T-helper 17 cell (primary cell): Measurements from ENCODE around the gene OXSR1. TPM values are rescaled to one million over a fixed set of nuclear protein-coding genes. Genes with fewer than 3 reads are reported as not detected.

Experiments
- ATAC-seq: fragments of 150-1000 bp; cut with Tn5 transposase; 2 replicates; pipeline ENCODE4 v1.10.0; 2021; ENCODE audit warnings: mild to moderate bottlenecking, moderate library complexity
- DNase-seq, 3 donors: peaks; one replicate each; pipeline versions ENCODE4 v3.0.0 to v3.0.0-alpha.2; 2020 to 2021
- H3K9me3 ChIP-seq: one replicate; pipeline ENCODE4 v1.7.0; 2013; ENCODE audit warnings: low read length, mild to moderate bottlenecking; ENCODE audit not compliant: control insufficient read depth, poor library complexity, severe bottlenecking
- H3K27ac Mint-ChIP-seq: one replicate; pipeline ENCODE4 v1.8.0; 2022; ENCODE audit warnings: mild to moderate bottlenecking, moderate library complexity, mixed read lengths
- H3K27me3 Mint-ChIP-seq: one replicate; pipeline ENCODE4 v1.8.0; 2022; ENCODE audit warnings: mixed read lengths
- H3K36me3 Mint-ChIP-seq: one replicate; pipeline ENCODE4 v1.8.0; 2022; ENCODE audit warnings: low read depth, mixed read lengths
- H3K4me1 Mint-ChIP-seq: one replicate; pipeline ENCODE4 v1.8.0; 2022; ENCODE audit warnings: mild to moderate bottlenecking, mixed read lengths
- H3K4me3 Mint-ChIP-seq: one replicate; pipeline ENCODE4 v1.8.0; 2022; ENCODE audit warnings: mild to moderate bottlenecking, moderate library complexity, mixed read lengths
- total RNA-seq, 4 donors: library from RNA in 2 of 4; stranded (reverse) in 2 of 4; gene quantifications; one replicate each; pipeline ENCODE4 v1.2.3 and lab custom pipeline; 2022 to 2026

OXSR1 gene
- 10 to 100 TPM; 39.8 to 51.9 TPM for total RNA-seq
- total RNA-seq (lab: John Stamatoyannopoulos, UW) = 106 to 115 reads per million in 2 donors

DNA sequence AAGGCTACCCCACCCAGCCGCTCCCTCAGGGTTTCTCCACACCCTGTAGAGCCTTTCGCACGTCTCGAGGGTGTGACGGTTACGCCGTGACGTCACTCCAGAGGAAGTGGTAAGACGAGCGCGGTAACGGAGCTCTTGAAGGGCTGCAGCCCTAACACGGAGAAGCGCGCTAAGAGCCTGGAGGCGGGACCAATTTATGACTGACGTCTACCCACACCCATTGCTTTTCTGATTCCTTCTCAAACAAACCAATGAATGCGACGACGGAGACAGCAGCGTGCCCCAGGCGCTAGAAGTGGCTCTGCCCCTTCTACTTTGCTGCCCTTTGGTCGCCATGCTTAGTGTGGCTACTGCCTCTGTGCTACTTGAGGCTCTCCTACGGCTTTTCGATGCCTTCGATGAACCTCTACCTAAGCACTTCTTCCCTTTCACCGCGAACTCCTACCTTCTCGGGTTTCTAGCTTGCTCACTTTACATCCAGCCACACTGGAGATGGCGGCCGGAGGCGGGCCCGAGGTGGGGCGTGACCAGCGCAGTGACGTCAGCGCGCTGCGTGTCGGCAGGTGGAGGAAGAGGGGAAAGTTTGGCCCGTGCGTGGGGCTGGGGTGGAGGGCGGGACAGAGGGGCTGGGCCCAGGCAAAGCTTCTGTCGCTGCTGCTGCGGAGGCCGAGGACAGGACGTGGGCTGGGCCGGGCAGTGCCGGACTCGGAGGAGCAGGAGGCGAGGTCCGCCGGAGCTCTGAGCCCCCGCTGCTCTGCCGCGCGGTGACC lies at the start of gene OXSR1:
OXSR1 (plus strand) TSS at position 586 of the 770 bp plus-strand sequence. CDS start 340 bp downstream, outside the sequence.
- peak within 1 kb of the TSS; percentile 95 for H3K4me3 Mint-ChIP-seq
- peak within 1 kb of the TSS; percentile 99 for H3K27ac Mint-ChIP-seq
- H3K9me3 ChIP-seq = no peaks in the 10 kb centered on the region
- H3K27me3 Mint-ChIP-seq = no peaks in the 10 kb centered on the region
- peak; percentile 91 to 92 (median 91) for DNase-seq
- no peaks in the 10 kb centered on the region for H3K36me3 Mint-ChIP-seq
- peaks cover 36% of the 10 kb centered on the region for H3K4me1 Mint-ChIP-seq
- ATAC-seq = peak; percentile 92

DNA sequence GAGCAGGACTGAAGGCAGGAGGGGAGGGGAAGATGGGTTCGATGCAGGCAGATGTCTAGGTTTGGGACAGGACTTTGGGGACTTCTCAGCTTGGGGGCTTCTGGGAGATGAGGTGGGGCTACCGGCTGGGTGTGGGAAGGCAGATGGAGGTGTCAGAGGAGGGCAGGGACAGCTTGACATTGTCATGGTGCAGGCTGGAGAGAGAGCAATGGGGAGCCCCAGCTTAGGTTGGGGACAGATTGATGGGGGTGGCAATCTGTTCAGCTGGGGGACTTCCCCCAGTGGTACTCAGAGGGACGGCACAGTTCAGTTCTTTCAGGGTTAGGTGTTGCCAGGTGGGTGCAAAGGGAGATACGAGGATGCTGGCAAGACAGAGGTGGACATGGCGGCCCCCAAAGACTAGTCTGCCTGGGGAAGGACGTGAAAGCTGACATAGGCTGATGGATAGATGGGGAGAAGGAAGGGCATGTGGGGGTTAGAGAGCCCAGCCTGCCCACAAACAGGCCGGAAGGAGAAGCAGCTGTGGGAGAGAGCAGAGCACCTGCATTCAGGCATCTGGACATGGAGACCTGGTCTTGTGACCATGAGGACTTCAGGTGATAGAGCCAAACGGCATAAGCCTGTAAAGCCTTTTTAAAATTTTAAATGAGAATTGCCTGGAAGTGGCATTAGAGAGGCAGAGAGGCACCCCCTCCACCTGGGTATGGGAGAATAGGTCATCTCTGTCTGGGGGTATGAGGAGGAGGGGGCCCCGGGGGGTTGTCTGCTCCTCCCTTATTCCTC lies 49.5 kb upstream of the OXSR1 start:
- H3K9me3 ChIP-seq = no peaks in the 10 kb centered on the region
- ATAC-seq (no peak), DNase-seq (peak in 1 of 3 donors; percentile 3)
- H3K4me1 Mint-ChIP-seq = peaks cover 11% of the 10 kb centered on the region
- H3K4me3 Mint-ChIP-seq = peak overlapping the region; percentile 31
- H3K27ac Mint-ChIP-seq = peak overlapping the region; percentile 84
- no peaks in the 10 kb centered on the region for H3K27me3 Mint-ChIP-seq
- H3K36me3 Mint-ChIP-seq = peaks cover 3% of the 10 kb centered on the region

DNA sequence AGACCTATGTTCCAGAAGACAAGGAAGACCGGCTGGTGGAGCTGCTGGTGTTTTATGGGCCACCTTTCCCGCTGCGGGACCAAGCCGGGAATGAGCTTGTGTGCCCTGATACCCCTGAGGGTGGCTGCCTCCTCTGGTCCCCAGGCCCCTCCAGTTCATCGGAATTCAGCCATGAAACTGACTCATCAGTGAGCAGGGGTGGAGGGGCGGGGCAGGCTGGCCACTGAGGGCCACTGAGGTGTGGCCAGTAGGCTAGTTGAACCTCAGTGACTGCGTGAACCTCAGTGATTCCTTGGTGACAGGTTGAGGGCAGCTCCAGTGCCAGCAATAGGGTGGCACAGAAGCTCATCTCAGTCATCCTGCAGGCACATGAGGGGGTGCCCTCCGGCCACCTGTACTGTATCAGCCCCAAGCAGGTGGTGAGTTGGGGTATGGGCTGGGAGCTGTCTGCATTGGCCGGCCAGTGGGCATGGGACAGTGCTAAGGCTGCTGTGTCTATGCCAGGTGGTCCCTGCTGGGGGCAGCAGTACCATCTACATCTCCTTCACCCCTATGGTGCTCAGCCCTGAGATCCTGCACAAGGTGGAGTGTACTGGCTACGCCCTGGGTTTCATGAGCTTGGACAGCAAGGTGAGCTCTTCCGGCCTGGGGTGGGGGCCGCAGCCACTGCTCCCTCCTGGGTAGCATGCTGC lies 48.7 kb upstream of the OXSR1 start:
- no peaks in the 10 kb centered on the region for H3K9me3 ChIP-seq
- peak in 1 of 3 donors; percentile 6 for DNase-seq
- H3K27me3 Mint-ChIP-seq = no peaks in the 10 kb centered on the region
- H3K4me3 Mint-ChIP-seq = no peak overlapping the region
- H3K36me3 Mint-ChIP-seq = peaks cover 3% of the 10 kb centered on the region
- ATAC-seq = no peak
- peaks cover 11% of the 10 kb centered on the region for H3K4me1 Mint-ChIP-seq
- H3K27ac Mint-ChIP-seq = no peak overlapping the region

DNA sequence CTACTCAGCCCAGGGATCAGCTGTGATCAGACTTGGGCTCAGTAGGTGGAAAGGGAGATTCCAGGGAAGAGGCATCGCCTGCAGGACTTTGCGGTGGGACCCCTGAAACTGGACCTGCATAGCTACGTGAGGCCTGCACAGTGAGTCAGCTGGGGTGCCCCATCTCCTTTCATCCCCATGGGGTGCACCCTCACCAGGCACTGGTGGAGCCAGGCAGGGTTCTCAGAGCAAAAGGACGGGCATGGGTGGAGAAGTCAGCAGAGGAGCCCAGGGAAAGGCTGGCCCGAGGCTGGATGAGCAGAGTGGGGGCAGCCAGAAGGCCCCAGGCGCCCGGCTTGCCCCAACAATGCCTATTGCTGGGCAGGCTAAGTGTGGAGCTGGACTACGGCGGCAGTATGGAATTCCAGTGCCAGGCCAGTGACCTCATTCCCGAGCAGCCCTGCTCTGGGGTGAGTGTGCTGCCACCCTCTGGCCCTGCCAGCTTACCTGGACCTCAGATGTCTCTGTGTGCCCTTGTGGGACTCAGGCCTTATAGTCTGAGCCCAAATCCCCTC lies 48.1 kb upstream of the OXSR1 start:
- no peaks in the 10 kb centered on the region for H3K9me3 ChIP-seq
- Mint-ChIP-seq H3K4me1 (peaks cover 11% of the 10 kb centered on the region), H3K27me3 (no peaks in the 10 kb centered on the region), H3K4me3 (no peak overlapping the region), H3K36me3 (peaks cover 3% of the 10 kb centered on the region), H3K27ac (no peak overlapping the region)
- ATAC-seq (no peak), DNase-seq (peak in 1 of 3 donors; percentile 6)

DNA sequence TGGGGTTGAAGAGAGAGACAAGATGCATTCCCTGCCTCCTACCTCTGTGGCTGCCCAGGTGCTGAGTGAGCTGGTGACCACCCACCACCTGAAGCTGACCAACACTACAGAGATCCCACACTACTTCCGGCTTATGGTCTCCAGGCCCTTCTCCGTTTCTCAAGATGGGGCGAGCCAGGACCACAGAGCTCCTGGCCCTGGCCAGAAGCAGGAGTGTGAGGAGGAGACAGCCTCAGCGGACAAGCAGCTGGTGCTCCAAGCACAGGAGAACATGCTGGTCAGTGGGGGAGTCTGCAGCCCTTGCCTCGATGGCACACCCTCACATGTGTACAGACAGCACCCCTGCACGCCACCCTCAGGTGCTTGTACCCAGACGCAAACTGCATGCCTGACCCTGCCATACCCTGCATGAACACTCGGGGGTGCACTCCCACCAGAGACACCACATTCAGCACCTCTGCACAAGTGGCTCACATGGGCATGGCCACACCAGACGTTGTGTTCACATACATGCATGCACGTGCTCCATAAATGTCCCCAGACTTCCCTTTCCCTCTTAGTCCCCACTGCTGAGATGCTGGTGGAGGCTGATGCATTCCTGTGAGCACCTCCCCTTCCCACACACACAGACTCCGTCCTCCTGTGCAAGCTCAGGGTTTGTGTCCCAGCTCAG lies 47.5 kb upstream of the OXSR1 start:
- DNase-seq = peak; percentile 40 to 72 (median 50)
- H3K4me1 Mint-ChIP-seq = peaks cover 11% of the 10 kb centered on the region
- no peaks in the 10 kb centered on the region for H3K27me3 Mint-ChIP-seq
- H3K9me3 ChIP-seq = no peaks in the 10 kb centered on the region
- H3K27ac Mint-ChIP-seq = no peak overlapping the region
- no peak overlapping the region for H3K4me3 Mint-ChIP-seq
- peak; percentile 91 for ATAC-seq
- peaks cover 3% of the 10 kb centered on the region for H3K36me3 Mint-ChIP-seq

DNA sequence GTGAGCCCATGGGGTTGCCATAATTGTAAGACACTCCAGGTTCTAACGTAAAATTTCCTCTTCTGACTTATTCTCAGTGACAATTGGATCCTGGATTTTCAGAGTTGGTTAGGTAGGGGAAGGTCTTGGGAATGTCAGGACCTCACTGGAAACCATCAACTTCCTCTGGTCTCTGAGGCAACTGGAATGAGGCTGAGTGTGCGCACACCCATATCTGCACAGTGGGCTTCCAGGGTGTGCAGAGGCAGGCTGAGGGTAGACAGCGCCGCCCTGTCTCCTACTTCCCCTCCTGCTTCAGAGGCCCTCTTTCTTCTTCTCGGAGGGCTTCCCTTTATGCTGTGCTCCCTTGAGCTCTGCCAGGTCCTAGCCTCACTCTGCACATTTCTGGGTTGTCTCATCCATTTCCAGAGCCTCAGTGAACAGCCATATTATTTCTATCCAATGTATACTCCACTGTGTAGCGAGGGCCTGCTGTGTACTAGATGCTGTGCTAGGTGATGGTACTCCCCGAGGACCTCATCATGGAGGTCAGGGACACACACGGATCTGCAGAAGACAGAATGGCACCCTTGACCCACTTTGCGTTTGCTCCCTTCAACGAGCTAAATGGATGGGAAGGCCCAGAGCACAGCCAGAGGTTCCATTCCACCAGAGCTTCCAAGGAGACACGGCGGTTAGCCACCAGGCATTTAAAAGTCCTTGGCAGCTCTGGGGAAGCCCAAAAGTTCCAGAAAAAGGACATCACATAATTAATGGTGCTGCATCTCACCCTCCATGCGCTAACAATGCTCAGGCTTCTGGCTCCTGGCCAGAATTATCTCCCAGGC lies 46.7 kb upstream of the OXSR1 start:
- DNase-seq (peak in 1 of 3 donors; percentile 2), ATAC-seq (no peak)
- Mint-ChIP-seq H3K4me1 (peaks cover 11% of the 10 kb centered on the region), H3K36me3 (peaks cover 3% of the 10 kb centered on the region), H3K27ac (no peak overlapping the region), H3K27me3 (no peaks in the 10 kb centered on the region), H3K4me3 (no peak overlapping the region)
- no peaks in the 10 kb centered on the region for H3K9me3 ChIP-seq

DNA sequence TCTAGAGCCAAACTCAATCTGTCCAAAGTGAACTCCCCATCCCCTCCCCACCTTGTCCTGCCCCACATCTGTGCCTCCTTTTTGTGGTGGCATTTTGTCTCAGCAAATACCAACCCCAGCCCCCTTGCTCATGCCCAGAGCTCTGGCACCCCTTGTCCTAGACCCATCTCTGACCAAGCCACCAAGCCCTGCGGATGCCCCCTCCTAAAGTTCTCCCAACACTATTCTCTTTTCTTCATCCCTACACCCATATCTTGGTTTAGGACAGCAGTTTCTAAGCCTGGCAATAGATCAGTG lies 46.1 kb upstream of the OXSR1 start:
- H3K9me3 ChIP-seq = no peaks in the 10 kb centered on the region
- no peak overlapping the region for H3K4me3 Mint-ChIP-seq
- H3K27ac Mint-ChIP-seq = no peak overlapping the region
- no peak for ATAC-seq
- H3K27me3 Mint-ChIP-seq = no peaks in the 10 kb centered on the region
- DNase-seq = no peak
- peaks cover 3% of the 10 kb centered on the region for H3K36me3 Mint-ChIP-seq
- H3K4me1 Mint-ChIP-seq = peaks cover 11% of the 10 kb centered on the region

DNA sequence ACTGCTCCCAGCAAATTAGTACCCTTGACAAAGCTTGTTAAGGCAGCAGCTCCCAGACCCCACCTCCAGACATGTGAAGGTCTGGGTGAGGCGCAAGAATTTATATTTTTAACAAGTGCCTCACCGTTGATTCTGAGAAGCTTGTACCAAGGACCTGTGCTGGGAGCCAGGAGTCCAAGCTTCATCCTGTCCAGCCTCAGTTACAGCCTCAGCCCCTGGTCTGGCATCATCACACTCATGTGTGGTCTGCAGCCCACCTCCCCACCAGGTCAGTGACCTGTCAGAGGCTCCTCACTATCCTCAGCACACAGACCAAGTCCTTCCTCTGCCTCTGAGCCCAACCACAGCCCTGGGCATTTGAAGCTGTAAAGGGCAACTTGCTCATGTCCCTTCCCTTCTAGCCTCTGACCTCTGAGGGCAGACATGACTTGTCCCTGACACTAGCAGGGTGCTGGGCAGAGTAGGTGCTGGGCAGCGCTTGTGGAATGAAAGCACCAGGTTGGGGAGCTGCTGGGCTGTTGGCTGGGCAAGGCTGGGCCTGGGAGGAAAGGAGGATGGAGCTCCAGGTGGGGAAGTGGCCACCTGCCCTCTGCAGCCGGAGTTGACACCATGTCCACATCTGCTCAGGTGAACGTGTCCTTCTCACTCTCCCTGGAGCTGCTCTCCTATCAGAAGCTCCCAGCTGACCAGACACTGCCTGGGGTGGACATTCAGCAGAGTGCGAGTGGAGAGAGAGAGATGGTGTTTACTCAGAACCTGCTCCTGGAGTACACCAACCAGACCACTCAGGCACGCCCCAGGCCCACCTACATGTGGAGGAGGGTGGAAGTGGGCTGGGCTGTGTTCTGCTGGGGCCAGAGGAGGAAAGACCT lies 45.3 kb upstream of the OXSR1 start:
- Mint-ChIP-seq H3K4me1 (peaks cover 15% of the 10 kb centered on the region), H3K27ac (no peak overlapping the region), H3K27me3 (no peaks in the 10 kb centered on the region), H3K36me3 (peaks cover 5% of the 10 kb centered on the region), H3K4me3 (no peak overlapping the region)
- peak in 1 of 3 donors; percentile 4 for DNase-seq
- no peaks in the 10 kb centered on the region for H3K9me3 ChIP-seq
- no peak for ATAC-seq

GRCh38 chr3:38120693-38121450 lies 44.5 kb upstream of the OXSR1 start:
- Mint-ChIP-seq H3K36me3 (peaks cover 5% of the 10 kb centered on the region), H3K4me1 (peaks cover 16% of the 10 kb centered on the region), H3K27me3 (no peaks in the 10 kb centered on the region), H3K27ac (no peak overlapping the region), H3K4me3 (peak overlapping the region; percentile 45)
- ATAC-seq = no peak
- no peaks in the 10 kb centered on the region for H3K9me3 ChIP-seq
- peak in 1 of 3 donors; percentile 6 for DNase-seq

DNA sequence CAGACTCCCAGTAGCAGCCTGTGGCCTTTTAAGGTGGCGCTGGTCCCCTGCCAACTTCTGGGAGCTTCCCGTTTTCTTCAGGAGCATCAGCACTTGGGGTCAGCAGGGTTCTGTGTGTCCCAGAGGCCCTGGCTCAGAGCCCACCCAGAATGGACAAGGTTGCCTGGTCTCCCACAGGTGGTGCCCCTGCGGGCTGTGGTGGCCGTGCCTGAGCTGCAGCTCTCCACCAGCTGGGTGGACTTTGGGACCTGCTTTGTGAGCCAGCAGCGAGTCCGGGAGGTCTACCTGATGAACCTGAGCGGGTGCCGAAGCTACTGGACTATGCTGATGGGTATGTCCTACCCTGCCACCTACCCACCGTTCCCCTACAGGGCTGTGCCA lies 43.9 kb upstream of the OXSR1 start:
- DNase-seq (no peak), ATAC-seq (no peak)
- peaks cover 5% of the 10 kb centered on the region for H3K36me3 Mint-ChIP-seq
- no peak overlapping the region for H3K27ac Mint-ChIP-seq
- no peak overlapping the region for H3K4me3 Mint-ChIP-seq
- H3K4me1 Mint-ChIP-seq = peaks cover 15% of the 10 kb centered on the region
- H3K9me3 ChIP-seq = no peaks in the 10 kb centered on the region
- H3K27me3 Mint-ChIP-seq = no peaks in the 10 kb centered on the region
